HepG2 (cell line): ENCODE measurements around the gene CAD. TPM values are rescaled to one million over a fixed set of nuclear protein-coding genes. Genes with fewer than 3 reads are reported as not detected.

ENCODE experiments used
- BORCS8-MEF2B ChIP-seq: sonication (generic); formaldehyde crosslinking; IDR thresholded peaks from 2 replicates; pipeline ENCODE4 v1.8.0; 2022; ENCODE audit warnings: mild to moderate bottlenecking, missing genetic modification reagents
- EHMT2 ChIP-seq: fragments of 200-600 bp; sonication (generic); IDR thresholded peaks from 2 replicates; pipeline ENCODE4 v1.7.0; 2017; ENCODE audit warnings: antibody characterized with exemption, low read depth, low read length, borderline replicate concordance
- KLF6 ChIP-seq: IDR thresholded peaks from 2 replicates; pipeline ENCODE4 v1.8.0; 2016; ENCODE audit warnings: missing biosample characterization, missing genetic modification reagents
- MAFG ChIP-seq: sonication (generic); formaldehyde crosslinking; IDR thresholded peaks from 2 replicates; pipeline ENCODE4 v1.5.1; 2020; ENCODE audit warnings: mild to moderate bottlenecking, missing genetic modification reagents
- POGZ ChIP-seq: sonication (generic); formaldehyde crosslinking; IDR thresholded peaks from 2 replicates; pipeline ENCODE4 v1.4.0; 2020; ENCODE audit warnings: mild to moderate bottlenecking, missing genetic modification reagents
- SRY ChIP-seq: sonication (generic); formaldehyde crosslinking; IDR thresholded peaks from 2 replicates; pipeline ENCODE4 v1.8.0; 2022; ENCODE audit warnings: mild to moderate bottlenecking, missing genetic modification reagents
- THAP11 ChIP-seq: IDR thresholded peaks from 2 replicates; pipeline ENCODE4 v1.6.1; 2016; ENCODE audit warnings: missing biosample characterization, missing genetic modification reagents
- ZNF256 ChIP-seq: sonication (generic); formaldehyde crosslinking; conservative IDR thresholded peaks from 2 replicates; pipeline ENCODE4 v1.4.0; 2020; ENCODE audit warnings: missing genetic modification reagents
- ZNF687 ChIP-seq: sonication (generic); formaldehyde crosslinking; IDR thresholded peaks from 2 replicates; pipeline ENCODE4 v1.5.1; 2020; ENCODE audit warnings: mild to moderate bottlenecking, missing genetic modification reagents, moderate library complexity
- polyA plus RNA-seq, 8 experiments: library from polyadenylated mRNA; depleted of rRNA in 3 of 8; stranded (reverse) in 7 of 8; unstranded in 1 of 8; fragments of >200 nt; fragmentation: Illumina TruSeq in 4 of 8; extraction: Trizol in 4 of 8; gene quantifications; 2 replicates each; pipeline versions ENCODE4 v1.2.1 to v1.2.3, GENCODE V29; 2011 to 2016; ENCODE audit warnings: low read depth in 4 of 8, missing spikeins in 1 of 8, mixed read lengths in 1 of 8; ENCODE audit not compliant: insufficient read depth in 1 of 8
- total RNA-seq, 5 experiments: library from RNA; depleted of rRNA; stranded (reverse); fragments of >200 nt; fragmentation: Illumina TruSeq; extraction: Trizol; gene quantifications; 2 replicates each; pipeline ENCODE4 v1.2.3, GENCODE V29; 2016; ENCODE audit warnings: low read depth in 1 of 5
- TF ChIP-seq, protein P1 (sequence below): sonication (generic); formaldehyde crosslinking; IDR thresholded peaks from 2 replicates; pipeline ENCODE4 v1.4.0; 2020; ENCODE audit warnings: missing genetic modification reagents
- TF ChIP-seq, protein P2 (sequence below): sonication (generic); formaldehyde crosslinking; IDR thresholded peaks from 2 replicates; pipeline ENCODE4 v1.5.0; 2020; ENCODE audit warnings: mild to moderate bottlenecking, missing genetic modification reagents
- TF ChIP-seq, protein P3 (sequence below): sonication (generic); formaldehyde crosslinking; IDR thresholded peaks from 2 replicates; pipeline ENCODE4 v1.4.0; 2020; ENCODE audit warnings: mild to moderate bottlenecking, low read depth, missing genetic modification reagents
- TF ChIP-seq, protein P4 (sequence below): sonication (generic); formaldehyde crosslinking; IDR thresholded peaks from 2 replicates; pipeline ENCODE4 v1.4.0; 2020; ENCODE audit warnings: missing genetic modification reagents

The CAD gene
- total and polyA plus RNA-seq, 2 of the 13 experiments (the other 11 are each of a cell fraction or from before 2014, with no cell fraction given): 21.7 to 37.0 TPM

- TF ChIP-seq POGZ (CRISPR knock-in tag): peak; percentile 87
- TF ChIP-seq BORCS8-MEF2B (CRISPR knock-in tag): 0 out of 2 replicates have a peak, but pooled peaks have one; percentile 56
- TF ChIP-seq, protein P1, sequence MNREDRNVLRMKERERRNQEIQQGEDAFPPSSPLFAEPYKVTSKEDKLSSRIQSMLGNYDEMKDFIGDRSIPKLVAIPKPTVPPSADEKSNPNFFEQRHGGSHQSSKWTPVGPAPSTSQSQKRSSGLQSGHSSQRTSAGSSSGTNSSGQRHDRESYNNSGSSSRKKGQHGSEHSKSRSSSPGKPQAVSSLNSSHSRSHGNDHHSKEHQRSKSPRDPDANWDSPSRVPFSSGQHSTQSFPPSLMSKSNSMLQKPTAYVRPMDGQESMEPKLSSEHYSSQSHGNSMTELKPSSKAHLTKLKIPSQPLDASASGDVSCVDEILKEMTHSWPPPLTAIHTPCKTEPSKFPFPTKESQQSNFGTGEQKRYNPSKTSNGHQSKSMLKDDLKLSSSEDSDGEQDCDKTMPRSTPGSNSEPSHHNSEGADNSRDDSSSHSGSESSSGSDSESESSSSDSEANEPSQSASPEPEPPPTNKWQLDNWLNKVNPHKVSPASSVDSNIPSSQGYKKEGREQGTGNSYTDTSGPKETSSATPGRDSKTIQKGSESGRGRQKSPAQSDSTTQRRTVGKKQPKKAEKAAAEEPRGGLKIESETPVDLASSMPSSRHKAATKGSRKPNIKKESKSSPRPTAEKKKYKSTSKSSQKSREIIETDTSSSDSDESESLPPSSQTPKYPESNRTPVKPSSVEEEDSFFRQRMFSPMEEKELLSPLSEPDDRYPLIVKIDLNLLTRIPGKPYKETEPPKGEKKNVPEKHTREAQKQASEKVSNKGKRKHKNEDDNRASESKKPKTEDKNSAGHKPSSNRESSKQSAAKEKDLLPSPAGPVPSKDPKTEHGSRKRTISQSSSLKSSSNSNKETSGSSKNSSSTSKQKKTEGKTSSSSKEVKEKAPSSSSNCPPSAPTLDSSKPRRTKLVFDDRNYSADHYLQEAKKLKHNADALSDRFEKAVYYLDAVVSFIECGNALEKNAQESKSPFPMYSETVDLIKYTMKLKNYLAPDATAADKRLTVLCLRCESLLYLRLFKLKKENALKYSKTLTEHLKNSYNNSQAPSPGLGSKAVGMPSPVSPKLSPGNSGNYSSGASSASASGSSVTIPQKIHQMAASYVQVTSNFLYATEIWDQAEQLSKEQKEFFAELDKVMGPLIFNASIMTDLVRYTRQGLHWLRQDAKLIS (CRISPR knock-in tag): 0 out of 2 replicates have a peak, but pooled peaks have one; percentile 50
- peak; percentile 58; the same call in 1 of the 2 replicates for TF ChIP-seq KLF6 (CRISPR knock-in tag)
- peak; percentile 65 for TF ChIP-seq THAP11 (CRISPR knock-in tag)
- TF ChIP-seq ZNF256 (CRISPR knock-in tag): no peak
- TF ChIP-seq, protein P2, sequence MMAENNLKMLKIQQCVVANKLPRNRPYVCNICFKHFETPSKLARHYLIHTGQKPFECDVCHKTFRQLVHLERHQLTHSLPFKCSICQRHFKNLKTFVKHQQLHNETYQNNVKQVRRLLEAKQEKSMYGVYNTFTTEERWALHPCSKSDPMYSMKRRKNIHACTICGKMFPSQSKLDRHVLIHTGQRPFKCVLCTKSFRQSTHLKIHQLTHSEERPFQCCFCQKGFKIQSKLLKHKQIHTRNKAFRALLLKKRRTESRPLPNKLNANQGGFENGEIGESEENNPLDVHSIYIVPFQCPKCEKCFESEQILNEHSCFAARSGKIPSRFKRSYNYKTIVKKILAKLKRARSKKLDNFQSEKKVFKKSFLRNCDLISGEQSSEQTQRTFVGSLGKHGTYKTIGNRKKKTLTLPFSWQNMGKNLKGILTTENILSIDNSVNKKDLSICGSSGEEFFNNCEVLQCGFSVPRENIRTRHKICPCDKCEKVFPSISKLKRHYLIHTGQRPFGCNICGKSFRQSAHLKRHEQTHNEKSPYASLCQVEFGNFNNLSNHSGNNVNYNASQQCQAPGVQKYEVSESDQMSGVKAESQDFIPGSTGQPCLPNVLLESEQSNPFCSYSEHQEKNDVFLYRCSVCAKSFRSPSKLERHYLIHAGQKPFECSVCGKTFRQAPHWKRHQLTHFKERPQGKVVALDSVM (CRISPR knock-in tag): peak; percentile 99
- no peak for TF ChIP-seq MAFG (CRISPR knock-in tag)
- TF ChIP-seq SRY (CRISPR knock-in tag): peak; percentile 50
- TF ChIP-seq EHMT2: peak; percentile 94
- TF ChIP-seq ZNF687 (CRISPR knock-in tag): peak; percentile 95
- TF ChIP-seq, protein P3, sequence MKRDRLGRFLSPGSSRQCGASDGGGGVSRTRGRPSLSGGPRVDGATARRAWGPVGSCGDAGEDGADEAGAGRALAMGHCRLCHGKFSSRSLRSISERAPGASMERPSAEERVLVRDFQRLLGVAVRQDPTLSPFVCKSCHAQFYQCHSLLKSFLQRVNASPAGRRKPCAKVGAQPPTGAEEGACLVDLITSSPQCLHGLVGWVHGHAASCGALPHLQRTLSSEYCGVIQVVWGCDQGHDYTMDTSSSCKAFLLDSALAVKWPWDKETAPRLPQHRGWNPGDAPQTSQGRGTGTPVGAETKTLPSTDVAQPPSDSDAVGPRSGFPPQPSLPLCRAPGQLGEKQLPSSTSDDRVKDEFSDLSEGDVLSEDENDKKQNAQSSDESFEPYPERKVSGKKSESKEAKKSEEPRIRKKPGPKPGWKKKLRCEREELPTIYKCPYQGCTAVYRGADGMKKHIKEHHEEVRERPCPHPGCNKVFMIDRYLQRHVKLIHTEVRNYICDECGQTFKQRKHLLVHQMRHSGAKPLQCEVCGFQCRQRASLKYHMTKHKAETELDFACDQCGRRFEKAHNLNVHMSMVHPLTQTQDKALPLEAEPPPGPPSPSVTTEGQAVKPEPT (CRISPR knock-in tag): no peak
- TF ChIP-seq, protein P4, sequence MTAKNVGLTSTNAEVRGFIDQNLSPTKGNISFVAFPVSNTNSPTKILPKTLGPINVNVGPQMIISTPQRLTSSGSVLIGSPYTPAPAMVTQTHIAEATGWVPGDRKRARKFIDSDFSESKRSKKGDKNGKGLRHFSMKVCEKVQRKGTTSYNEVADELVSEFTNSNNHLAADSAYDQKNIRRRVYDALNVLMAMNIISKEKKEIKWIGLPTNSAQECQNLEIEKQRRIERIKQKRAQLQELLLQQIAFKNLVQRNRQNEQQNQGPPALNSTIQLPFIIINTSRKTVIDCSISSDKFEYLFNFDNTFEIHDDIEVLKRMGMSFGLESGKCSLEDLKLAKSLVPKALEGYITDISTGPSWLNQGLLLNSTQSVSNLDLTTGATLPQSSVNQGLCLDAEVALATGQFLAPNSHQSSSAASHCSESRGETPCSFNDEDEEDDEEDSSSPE (CRISPR knock-in tag): 0 out of 2 replicates have a peak, but pooled peaks have one; percentile 47
These were observed 39.5 kb upstream of the CAD start (continued) for GRCh38 chr2:27177441-27178351.
